ENCODE results near the gene SLC9A9.

Gene SLC9A9

DNA sequence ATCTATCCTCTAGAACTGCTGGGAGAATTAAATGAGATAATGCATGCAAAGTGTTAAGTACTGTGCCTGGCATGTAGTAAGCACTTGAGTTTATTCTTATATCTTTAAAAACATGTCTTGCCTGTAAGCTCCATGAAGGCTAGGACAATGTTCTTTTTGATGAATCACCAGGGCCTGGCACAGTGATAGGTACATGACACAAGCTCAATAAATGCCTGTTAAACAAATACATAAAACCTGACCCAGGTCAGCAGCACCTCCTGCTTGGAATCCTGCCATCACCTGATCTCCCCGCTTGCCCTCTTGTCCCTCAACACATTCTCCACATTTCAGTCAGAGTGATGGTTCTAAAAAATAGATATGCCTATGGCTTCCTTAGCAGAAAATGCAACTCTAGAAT, 541.9 kb downstream of the SLC9A9 start:
- TF ChIP-seq, protein P1, sequence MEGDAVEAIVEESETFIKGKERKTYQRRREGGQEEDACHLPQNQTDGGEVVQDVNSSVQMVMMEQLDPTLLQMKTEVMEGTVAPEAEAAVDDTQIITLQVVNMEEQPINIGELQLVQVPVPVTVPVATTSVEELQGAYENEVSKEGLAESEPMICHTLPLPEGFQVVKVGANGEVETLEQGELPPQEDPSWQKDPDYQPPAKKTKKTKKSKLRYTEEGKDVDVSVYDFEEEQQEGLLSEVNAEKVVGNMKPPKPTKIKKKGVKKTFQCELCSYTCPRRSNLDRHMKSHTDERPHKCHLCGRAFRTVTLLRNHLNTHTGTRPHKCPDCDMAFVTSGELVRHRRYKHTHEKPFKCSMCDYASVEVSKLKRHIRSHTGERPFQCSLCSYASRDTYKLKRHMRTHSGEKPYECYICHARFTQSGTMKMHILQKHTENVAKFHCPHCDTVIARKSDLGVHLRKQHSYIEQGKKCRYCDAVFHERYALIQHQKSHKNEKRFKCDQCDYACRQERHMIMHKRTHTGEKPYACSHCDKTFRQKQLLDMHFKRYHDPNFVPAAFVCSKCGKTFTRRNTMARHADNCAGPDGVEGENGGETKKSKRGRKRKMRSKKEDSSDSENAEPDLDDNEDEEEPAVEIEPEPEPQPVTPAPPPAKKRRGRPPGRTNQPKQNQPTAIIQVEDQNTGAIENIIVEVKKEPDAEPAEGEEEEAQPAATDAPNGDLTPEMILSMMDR (IDR thresholded peaks at IDR 0.05; ENCODE audit: insufficient read depth, low read length) = no peak
- TF ChIP-seq POLR2AphosphoS5 (IDR thresholded peaks at IDR 0.05; ENCODE audit: low read depth) (no peak), GABPA (IDR thresholded peaks at IDR 0.05; ENCODE audit: low read depth) (no peak), SPI1 (IDR thresholded peaks at IDR 0.05; ENCODE audit: borderline replicate concordance, low read depth) (no peak), REST (IDR thresholded peaks at IDR 0.05; ENCODE audit: insufficient replicate concordance, low read depth) (no peak)
- Histone ChIP-seq H3K27me3 (ENCODE audit: insufficient read depth, poor library complexity, severe bottlenecking) (no peaks in the 10 kb centered on the region), H3K27ac (replicated peaks) (no peak overlapping the region), H3K4me3 (replicated peaks; ENCODE audit: insufficient read depth, low read length) (no peak overlapping the region)
- DNase-seq (ENCODE audit: low read depth in 1 of 2, low spot score in 1 of 2) = no peak

DNA sequence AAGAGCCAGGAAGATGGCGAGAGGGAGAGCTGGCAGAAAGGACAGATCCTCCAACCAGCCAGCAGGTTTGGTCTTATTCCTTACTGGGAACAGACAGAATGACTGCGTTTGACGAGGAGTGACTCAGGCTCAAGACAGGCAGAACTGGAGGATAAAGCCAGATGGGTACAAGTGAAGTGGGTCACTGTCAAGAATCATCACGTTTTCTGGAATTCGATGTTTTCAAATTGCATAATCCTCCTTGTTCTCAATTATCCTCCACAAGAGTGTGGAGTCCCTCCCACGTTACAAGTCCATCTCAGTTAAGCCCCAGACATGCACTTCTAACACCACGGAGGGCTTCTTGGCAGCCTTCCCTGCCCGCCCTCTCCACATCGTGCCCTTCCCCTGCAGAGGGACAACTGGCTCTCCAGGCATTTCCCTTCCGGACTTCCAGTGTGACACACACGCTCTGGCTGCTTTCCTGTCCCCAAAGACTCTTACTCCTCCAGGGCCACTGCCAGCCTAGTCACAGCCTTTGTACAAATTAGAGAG, 545.6 kb downstream of the SLC9A9 start:
- TF ChIP-seq GABPA (IDR thresholded peaks at IDR 0.05; ENCODE audit: low read depth) (no peak), SPI1 (IDR thresholded peaks at IDR 0.05; ENCODE audit: borderline replicate concordance, low read depth) (no peak), REST (IDR thresholded peaks at IDR 0.05; ENCODE audit: insufficient replicate concordance, low read depth) (no peak), POLR2AphosphoS5 (IDR thresholded peaks at IDR 0.05; ENCODE audit: low read depth) (no peak)
- TF ChIP-seq, protein P1 (IDR thresholded peaks at IDR 0.05; ENCODE audit: insufficient read depth, low read length) = no peak
- Histone ChIP-seq H3K27ac (replicated peaks) (no peak overlapping the region), H3K4me3 (replicated peaks; ENCODE audit: insufficient read depth, low read length) (no peak overlapping the region), H3K27me3 (ENCODE audit: insufficient read depth, poor library complexity, severe bottlenecking) (no peaks in the 10 kb centered on the region)
- DNase-seq (ENCODE audit: low read depth in 1 of 2, low spot score in 1 of 2) = no peak

- no peak for DNase-seq (ENCODE audit: low read depth in 1 of 2, low spot score in 1 of 2)
- no peak for TF ChIP-seq POLR2AphosphoS5 (IDR thresholded peaks at IDR 0.05; ENCODE audit: low read depth)
- no peak for TF ChIP-seq REST (IDR thresholded peaks at IDR 0.05; ENCODE audit: insufficient replicate concordance, low read depth)
These were observed 547.0 kb downstream of the SLC9A9 start for GRCh38 chr3:143301031-143301901.

More at GRCh38 chr3:143301031-143301901, 547.0 kb downstream of the SLC9A9 start:
- Histone ChIP-seq H3K27me3 (ENCODE audit: insufficient read depth, poor library complexity, severe bottlenecking) (no peaks in the 10 kb centered on the region), H3K4me3 (replicated peaks; ENCODE audit: insufficient read depth, low read length) (no peak overlapping the region), H3K27ac (replicated peaks) (no peak overlapping the region)

Measured in HL-60 (cell line).